ENCODE measurements around the gene NPAS2.

- no peak for TF ChIP-seq CTCF (conservative IDR thresholded peaks at IDR 0.05 in 1 of 2, IDR thresholded peaks at IDR 0.05 in 1 of 2; ENCODE audit: low read depth in 1 of 2, low read length in 2 of 2)
- no peak for TF ChIP-seq EZH2 (IDR thresholded peaks at IDR 0.05; ENCODE audit: low read length, missing control alignments)
These were observed 48.8 kb upstream of the NPAS2 start for GRCh38 chr2:100771125-100771524.
